Measurements from ENCODE around the gene C6orf136.
"Not testable (repeated sequence)": the region's sequence is repeated elsewhere in the genome, so short reads cannot be mapped to it uniquely, and the experiment has no call there.

C6orf136 gene, protein sequence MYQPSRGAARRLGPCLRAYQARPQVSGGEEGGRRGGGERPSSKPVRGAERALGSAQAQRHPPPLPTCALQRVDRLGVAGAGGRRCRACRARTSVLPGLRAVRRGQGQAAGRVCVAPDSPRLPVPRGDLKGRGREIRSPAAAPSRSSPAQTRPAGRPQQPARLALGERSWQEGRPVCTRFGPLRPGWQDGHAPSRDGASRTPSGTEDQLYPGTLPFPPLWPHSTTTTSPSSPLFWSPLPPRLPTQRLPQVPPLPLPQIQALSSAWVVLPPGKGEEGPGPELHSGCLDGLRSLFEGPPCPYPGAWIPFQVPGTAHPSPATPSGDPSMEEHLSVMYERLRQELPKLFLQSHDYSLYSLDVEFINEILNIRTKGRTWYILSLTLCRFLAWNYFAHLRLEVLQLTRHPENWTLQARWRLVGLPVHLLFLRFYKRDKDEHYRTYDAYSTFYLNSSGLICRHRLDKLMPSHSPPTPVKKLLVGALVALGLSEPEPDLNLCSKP

DNA sequence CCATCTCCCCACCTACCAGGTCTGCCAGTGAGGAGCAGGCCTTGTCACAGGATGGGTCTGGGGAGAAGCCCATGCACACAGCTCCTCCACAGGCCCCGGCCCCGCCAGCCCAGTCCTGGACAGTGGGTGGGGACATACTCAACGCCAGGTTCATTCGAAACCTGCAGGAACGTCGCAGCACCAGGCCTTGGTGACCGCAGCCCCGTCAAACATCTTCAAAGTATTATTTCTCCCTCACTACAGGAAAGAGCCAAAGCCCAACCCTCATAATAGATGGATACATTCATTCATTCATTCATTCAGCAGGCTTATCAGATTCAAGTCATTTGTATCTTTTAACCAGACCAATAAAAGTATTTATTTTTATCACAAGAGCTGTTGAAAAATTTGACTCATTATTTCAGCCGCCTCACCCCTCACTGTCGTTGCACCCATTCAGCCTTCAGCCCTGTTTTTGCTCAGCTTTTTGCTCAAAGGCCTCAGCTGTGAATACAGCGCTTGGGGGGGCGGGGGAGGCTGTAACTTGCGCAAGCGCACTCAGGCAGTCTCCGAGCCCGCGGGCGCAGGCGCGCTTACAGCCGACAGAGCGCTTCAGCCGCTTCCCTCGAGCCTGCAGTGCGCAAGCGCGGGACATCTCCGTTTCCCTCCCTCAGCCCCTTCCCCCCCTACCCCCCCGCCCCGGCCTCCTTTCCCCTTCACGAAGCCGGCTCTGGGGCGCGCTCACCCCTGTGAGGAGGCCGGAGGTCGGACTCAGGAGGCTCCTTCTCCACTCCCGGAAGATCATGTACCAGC lies at the start of gene C6orf136:
Gene C6orf136 (plus strand): TSS at position 684 of the 792 bp plus-strand sequence. CDS start 99 bp downstream, at position 783.
- in situ Hi-C loops (cut with MboI; ENCODE audit: low sequenced_read_pairs), result no loop called here

DNA sequence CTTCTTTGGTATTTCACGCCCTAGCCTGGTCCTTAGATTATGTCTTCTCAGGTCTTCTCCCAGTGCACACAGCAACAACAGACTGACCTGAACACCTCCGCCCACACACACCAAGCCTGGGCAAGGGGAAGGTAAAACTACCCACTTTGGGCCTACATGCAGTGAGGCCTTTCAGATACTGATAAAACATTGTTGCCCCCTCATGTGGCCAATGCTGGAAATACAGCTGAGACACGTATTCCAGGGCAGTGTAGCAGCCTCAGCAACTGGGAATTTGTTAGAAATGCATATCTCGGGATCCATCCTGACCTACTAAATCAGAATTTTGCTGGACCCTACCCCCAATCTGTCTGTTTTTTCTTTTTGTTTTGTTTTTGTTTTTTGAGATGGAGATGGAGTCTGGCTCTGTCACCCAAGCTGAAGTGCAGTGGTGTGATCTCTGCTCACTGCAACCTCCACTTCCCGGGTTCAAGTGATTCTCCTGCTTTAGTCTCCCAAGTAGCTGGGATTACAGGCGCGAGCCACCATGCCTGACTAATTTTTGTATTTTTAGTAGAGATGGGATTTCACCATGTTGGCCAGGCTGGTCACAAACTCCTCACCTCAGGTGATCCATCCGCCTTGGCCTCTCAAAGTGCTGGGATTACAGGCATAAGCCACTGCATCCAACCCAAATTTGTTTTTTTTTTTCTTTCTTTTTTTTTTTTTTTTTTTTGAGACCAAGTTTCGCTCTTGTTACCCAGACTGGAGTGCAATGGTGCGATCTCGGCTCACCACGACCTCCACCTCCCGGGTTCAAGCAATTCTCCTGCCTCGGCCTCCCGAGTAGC lies 49.4 kb upstream of the C6orf136 start:
- in situ Hi-C loops (cut with MboI; ENCODE audit: low sequenced_read_pairs), result not testable (repeated sequence)

DNA sequence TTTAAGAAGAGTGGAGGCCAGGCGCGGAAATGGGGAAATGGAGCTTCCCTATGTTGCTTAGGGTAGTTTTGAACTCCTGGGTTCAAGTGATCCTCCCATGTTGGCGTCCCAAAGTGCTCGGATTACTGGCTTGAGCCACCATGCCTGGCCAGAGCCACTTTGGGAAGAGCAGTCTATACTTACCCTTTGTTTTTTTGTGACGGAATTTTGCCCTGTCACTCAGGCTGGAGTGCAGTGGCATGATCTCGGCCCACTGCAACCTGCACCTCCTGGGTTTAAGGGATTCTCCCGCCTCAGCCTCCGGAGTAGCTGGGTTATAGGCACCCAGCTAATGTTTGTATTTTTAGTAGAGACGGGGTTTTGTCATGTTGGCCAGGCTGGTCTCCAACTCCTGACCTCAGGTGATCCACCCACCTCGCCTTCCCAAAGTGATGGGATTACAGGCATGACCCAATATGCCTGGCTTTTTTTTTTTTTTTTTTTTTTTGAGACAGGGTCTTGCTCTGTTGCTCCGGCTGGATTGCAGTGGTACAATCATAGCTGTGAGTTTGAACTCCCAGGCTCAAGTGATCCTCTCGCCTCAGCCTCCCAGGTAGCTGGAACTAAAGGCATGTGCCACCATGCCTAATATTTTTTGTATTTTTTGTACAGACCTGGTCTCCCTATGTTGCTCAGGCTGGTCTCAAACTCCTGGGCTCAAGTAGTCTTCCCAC lies 47.9 kb upstream of the C6orf136 start:
- in situ Hi-C loops (cut with MboI; ENCODE audit: low sequenced_read_pairs), result no loop called here

DNA sequence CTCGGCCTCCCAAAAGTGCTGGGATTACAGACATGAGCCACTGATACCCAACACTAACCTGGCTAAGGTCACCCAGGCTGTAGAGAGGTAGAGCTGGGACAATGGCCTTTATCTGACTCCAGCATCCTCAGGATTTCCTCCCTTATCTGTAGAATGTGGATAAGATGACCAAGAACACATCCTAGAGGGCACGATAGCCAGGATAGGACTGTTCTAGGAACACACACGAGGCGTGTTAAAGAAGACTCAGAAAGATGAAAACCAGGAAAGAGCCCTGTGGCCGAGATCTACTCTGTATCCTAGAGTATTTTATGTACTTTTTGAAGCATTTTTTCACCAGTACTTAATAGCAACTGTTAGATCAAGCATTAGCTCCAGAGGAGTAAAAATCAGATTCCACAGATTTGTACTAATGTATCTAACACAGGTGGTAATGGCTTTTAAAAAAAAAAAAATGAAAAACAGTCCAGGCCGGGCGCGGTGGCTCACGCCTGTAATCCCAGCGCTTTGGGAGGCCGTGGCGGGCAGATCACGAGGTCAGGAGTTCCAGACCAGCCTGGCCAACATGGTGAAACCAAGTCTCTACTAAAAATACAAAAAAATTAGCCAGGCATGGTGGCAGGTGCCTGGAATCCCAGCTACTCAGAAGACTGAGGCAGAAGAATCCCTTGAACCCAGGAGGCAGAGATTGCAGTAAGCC lies 47.2 kb upstream of the C6orf136 start:
- in situ Hi-C loops (cut with MboI; ENCODE audit: low sequenced_read_pairs), result no loop called here

DNA sequence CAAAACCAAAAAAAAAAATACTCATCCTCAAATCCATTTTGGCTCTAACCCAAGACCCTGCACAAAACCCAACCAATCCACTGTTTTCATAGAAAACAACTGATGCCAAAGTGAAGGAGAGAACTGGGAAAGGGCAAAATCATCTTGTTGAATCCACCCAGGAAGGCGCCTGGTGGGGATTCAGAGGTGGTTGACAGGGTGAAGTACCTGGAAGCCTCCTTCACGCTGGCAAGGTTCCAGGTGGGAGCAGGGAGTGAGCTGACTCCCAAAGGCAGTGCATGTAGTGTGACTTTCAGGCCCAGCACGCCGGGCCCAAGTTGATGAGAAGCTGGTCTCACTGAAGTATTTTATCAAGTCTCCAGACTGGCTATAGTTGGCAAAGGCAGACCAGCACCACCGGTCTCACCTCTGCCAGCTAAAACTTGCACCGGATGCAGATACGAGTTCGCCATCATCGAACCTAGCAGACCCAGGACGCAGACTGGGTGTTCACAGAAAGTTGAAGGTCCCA lies 46.4 kb upstream of the C6orf136 start:
- in situ Hi-C loops (cut with MboI; ENCODE audit: low sequenced_read_pairs), result no loop called here

DNA sequence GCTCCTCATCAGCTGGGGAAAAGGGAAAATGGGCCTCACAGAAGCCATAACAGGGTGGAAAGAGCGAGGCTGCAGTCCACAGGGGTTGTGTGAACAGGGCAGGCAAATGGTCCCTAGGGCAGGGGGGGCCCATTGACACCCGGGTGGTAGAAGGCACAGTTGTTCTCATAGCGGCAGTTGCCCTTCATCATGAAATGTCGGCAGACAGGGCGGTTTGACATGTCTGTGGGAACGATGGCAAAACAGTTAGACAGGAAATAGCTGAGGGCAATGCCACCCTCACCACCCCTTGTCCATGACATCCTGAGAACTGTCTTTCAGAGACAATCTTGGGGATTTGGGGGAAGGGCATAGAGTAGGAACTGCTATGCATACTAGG lies 45.5 kb upstream of the C6orf136 start:
- in situ Hi-C loops (cut with MboI; ENCODE audit: low sequenced_read_pairs), result no loop called here

DNA sequence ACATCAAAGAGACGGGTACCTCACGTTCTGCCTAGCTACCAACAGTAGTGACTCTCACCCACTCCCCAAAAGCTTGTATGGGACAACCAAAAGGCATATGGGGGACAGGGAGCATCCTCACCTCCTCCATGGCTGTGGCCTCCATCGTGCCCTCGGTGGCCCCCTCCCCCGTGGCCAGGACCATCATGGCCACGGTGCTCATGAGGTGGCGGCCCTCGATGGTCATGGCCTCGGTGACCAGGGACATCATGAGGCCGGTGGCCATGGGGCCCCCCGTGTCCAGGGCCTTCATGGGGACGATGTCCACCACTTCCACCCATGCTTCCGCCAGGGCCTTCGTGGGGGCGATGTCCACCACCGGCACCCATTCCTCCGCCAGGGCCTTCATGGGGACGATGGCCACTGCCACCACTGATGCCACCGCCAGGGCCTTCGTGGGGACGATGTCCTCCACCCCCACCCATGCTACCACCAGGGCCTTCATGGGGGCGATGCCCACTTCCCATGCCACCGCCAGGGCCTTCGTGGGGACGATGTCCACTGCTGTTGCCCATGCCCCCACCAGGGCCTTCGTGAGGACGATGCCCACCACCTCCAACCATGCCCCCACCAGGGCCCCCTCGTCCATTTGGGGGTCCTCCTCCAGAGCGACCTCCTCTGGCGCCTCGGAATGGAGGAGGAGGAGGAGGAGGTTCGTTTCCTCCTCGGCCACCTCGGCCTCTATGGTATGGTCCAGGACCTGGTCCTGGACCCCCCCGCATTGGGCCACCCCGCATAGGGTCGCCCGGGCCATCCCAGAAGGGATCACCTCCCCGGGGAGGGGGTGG lies 44.9 kb upstream of the C6orf136 start:
- in situ Hi-C loops (cut with MboI; ENCODE audit: low sequenced_read_pairs), result no loop called here

DNA sequence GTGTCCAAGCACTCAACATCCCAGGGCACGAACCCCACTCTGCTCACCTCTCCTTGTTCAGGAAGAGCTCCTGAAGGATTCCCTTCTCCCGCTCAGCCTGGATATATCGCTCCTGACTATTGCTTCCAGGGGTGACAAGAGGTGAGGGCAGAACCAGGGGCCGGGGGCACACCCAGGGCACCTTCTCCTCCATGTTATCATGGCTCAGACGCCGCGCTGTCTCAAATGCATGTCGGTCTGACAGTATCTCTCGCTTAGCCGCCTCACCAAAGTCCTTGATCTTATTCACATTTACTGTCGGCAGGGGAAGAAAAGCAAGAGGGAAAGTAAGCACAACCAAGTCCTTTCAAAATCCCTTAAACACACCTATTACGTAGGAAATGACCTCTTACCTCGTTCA lies 43.0 kb upstream of the C6orf136 start:
- in situ Hi-C loops (cut with MboI; ENCODE audit: low sequenced_read_pairs), result no loop called here

DNA sequence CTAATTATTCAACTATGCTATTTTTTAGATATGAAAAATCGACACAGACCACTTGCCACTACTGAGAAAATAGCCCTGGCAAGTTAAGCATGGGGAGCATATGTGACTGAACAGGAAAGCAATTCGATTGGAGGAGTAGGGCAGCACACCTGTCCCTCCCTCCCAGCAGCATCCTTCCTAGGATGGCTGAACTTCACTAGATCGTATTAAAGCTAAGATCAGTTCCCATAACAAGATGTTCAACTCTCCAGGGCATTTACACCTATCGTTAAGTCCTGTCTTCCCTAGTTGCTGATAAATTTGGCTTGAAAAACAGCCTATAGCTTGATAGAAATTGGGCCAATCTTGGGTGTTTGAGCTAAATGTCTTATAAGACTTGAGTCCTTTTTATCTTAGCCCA lies 36.9 kb upstream of the C6orf136 start:
- in situ Hi-C loops (cut with MboI; ENCODE audit: low sequenced_read_pairs), result no loop called here

DNA sequence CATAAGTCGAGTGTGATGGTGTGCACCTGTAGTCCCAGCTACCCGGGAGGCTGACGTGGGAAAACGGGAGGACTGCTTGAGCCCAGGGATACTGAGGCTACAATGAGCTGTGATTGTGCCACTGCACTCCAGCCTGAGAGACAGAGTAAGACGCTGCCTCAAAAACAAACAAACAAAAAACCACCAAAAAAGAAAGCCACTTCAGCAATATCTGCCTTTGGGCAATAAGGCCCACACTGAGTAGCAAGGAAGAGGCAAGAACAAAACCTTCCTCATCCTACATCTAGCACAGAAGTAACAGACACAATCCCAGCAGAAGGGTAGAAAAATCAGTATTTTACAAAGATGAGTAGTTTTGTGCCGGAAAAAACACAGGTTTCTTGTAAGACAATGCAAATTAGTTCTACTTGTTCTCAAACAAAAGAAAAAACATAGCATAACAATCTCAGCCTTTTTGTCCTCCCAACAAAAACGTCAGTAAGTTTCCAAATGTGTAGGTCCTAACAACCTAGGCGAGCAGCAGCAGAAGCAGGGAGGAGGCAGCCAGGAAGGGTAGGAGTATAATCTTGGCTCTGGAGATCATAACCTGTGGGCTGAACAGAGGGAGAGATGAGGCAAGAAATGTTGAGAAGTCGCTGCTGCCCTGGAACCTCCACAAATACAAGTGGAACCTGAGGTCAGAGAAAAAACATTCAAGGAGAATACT lies 35.6 kb upstream of the C6orf136 start:
- in situ Hi-C loops (cut with MboI; ENCODE audit: low sequenced_read_pairs), result no loop called here

DNA sequence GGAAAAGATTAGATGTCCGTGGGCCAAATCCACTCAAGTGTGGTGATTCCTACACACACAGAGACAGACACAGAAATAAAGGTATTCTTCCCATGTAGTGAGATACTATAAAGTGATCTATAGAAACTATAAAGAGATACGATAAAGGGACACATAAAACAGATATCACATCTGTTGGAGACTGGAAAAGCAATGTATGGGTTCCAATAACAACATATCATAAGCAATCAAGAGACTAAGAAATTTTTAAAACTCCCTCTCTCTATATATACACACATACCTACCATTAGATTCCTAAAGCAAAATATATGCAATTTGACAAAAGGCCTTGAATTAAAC lies 35.1 kb upstream of the C6orf136 start:
- in situ Hi-C loops (cut with MboI; ENCODE audit: low sequenced_read_pairs), result no loop called here

DNA sequence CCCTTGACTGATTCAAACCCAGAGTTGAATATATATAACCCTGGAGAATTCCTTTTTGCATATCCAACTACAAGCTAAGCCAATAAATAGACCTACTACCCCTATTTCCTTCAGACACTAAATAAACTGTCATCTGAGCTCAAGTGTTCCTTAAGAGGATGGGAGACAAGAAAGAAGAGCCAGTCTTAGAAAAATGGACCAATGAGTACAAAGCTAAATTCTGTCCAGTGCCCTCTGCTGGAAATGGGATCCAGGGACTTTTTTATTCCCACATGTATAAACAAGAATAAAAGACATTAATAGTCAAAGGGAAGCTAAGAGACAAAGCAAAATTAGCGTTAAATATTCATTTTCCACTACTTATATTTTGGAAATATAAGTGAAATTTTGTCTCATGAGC lies 34.7 kb upstream of the C6orf136 start:
- in situ Hi-C loops (cut with MboI; ENCODE audit: low sequenced_read_pairs), result no loop called here

DNA sequence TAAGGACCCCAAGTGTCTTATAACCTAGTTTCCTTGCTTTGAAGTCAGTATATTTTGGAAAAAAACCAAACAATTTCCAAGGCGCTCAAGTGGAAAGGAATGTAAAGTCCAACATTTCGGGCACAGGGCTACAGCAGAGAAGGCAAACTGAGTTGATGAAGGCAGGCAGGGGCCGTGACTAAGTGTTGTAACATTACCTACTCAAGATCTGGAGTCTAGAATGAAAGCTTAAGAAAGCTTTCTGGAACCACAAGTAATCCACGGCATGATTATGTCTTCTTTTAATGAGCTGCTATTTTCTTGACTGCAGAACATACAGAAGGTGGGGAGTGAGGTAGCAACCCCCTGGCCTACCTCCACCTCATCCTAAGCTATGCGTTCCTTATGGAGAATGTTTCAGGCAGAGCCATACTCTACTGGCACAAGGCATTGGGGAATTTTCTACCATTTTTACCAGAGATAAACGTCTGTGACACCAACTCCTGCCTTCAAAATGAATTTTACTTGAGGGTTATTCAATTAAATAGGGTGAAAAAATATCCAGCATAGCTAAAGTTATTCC lies 34.2 kb upstream of the C6orf136 start:
- in situ Hi-C loops (cut with MboI; ENCODE audit: low sequenced_read_pairs), result no loop called here

DNA sequence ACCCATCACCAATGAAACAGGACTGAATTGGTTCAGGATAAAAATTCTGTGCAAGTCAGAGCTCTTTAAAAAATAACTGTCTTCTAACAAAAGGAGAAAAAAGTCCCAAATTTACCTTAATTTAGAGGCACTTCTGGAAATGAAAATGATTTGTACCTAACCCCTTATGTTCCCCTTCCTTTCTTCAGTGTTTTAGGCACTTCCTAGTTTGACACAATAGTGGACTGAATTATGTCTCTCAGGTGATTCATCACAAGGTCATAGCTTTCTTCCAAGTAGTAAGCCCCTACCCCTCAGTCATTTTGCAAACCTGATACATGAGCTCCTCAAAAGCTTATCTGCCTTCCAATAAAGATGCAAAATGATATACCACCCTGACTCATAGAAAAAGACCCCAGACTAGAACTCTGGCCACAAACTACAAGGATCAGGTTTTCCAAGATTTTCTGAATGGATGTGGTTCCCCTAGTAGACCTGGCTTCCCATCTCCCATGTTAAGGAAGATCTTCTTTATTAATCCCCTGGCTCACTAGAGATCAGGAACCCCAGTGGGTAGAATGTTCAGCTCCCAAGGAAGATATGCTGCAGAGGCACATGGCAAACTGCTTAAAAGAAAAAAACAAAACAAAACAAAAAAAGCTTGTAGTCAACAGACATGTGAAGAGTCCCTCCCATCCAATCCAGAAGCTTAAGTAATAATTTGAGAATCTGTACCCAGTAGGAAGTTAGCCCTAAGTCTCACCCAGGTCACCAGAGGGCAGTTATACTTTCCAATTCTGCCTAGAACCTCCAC lies 33.5 kb upstream of the C6orf136 start:
- in situ Hi-C loops (cut with MboI; ENCODE audit: low sequenced_read_pairs), result no loop called here

DNA sequence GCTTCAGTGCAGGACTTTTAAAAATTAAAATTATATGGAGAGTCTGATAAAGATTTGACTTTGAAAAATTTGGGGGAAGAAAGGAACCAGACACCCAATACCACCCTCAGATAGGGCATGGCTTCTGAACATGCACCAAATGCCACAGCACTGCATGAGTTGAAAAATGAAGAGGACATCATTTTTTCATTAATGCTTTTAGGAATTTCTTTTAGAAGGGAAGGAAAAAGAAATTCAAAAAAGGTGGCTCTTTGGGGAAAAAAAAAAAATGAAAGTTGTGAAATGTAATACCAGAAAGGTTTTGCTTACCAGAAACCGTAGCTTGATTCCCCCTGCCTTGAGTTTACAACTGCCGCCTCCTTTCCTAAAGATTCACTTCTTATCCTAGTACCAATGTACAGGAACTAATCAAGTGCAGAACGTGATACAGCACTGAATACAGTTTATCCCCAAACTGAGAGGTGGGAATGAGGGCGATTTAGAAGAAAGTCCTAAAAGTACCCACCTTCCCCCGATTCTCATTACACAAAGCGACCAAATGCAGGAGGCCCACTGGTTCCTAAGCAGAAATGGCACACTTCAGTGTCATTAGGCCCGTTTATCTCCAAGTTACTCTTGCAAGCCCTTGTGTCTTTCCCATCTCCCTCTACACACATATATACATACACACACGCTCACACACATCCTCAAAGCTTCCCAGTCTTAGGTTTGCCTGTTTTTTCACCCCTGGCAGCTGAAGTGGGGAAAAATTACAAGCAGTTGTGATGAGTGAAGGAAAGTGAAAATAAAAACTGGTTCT lies 32.7 kb upstream of the C6orf136 start:
- in situ Hi-C loops (cut with MboI; ENCODE audit: low sequenced_read_pairs), result no loop called here

DNA sequence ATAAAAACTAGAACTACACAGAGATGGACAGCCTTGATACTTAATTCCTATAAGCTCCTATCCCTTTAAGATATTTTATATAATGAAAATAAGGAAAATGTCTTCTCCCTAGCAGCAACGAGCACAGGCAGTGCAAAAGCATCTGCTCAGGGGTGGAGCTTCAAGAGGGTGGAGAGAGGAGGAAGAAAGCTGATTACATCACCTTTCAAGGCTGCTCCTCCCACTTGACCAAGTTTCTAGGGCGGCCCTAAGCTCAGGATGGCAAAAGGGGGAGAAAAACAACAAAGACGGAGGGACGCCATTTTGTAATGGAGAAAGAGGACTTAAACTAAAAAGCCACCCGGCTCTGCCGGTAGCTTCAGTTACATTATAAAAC lies 32.1 kb upstream of the C6orf136 start:
- in situ Hi-C loops (cut with MboI; ENCODE audit: low sequenced_read_pairs), result no loop called here

Data from hTERT RPE-1 (cell line).